Measurements from ENCODE around the gene PPM1F. TPM values are rescaled to one million over a fixed set of nuclear protein-coding genes. Genes with fewer than 3 reads are reported as not detected.

The PPM1F gene
- polyA plus RNA-seq, 1 donor from 2014 or later, result 28.3 TPM

DNA sequence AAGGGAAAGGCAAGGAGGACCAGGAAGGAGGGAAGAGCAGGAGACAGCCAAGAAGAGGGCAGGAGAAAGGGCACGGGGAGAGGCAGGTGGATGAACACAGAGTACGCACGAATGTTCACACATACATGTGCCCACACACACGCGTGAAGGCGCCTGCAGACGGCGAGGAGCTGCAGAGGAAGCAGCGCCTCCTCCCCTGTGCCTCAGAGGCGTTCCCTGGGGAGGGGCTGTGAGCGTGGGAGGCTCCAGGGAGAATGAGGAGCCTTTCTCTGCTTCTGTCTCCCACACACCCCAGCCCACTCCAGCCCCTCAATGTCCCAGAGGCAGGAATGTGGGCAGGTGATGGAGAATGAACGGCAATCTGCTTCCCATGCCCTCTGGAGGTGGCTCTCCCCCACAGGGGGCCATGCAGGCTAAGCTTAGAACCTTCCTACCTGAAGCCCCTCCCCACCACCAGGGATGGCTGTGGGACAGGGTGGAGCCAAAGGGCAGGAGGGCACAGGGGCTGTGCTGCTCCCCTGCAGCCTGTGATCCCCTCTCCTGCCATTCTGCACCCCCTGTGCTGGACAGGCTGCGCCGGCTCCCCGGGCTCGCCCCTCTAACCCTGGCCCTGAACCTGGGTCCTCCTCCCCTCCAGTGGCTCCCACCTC is 25.3 kb downstream of the PPM1F start:
- no peaks in the 10 kb centered on the region for H3K27me3 ChIP-seq (ENCODE audit: insufficient read depth, low read depth, low read length)
- no peak overlapping the region for H3K4me2 ChIP-seq (ENCODE audit: low read length)
- no peaks in the 10 kb centered on the region for H3K36me3 ChIP-seq (ENCODE audit: insufficient read depth, low read length)
- TF ChIP-seq POLR2AphosphoS5 (IDR thresholded peaks at IDR 0.05), result no peak
- TF ChIP-seq RAD21 (conservative IDR thresholded peaks at IDR 0.05), result no peak
- no peak for TF ChIP-seq SMC3 (conservative IDR thresholded peaks at IDR 0.05; ENCODE audit: poor library complexity)
- TF ChIP-seq EP300 (conservative IDR thresholded peaks at IDR 0.05; ENCODE audit: poor library complexity, severe bottlenecking), result no peak
- TF ChIP-seq, protein P1, sequence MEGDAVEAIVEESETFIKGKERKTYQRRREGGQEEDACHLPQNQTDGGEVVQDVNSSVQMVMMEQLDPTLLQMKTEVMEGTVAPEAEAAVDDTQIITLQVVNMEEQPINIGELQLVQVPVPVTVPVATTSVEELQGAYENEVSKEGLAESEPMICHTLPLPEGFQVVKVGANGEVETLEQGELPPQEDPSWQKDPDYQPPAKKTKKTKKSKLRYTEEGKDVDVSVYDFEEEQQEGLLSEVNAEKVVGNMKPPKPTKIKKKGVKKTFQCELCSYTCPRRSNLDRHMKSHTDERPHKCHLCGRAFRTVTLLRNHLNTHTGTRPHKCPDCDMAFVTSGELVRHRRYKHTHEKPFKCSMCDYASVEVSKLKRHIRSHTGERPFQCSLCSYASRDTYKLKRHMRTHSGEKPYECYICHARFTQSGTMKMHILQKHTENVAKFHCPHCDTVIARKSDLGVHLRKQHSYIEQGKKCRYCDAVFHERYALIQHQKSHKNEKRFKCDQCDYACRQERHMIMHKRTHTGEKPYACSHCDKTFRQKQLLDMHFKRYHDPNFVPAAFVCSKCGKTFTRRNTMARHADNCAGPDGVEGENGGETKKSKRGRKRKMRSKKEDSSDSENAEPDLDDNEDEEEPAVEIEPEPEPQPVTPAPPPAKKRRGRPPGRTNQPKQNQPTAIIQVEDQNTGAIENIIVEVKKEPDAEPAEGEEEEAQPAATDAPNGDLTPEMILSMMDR (IDR thresholded peaks at IDR 0.05; ENCODE audit: poor library complexity, severe bottlenecking), result no peak
- TF ChIP-seq TAF1 (IDR thresholded peaks at IDR 0.05; ENCODE audit: low read depth), result no peak
- no peak for TF ChIP-seq EZH2 (IDR thresholded peaks at IDR 0.05; ENCODE audit: borderline replicate concordance, insufficient read depth, low read length, poor library complexity, severe bottlenecking)
- TF ChIP-seq, protein P2, sequence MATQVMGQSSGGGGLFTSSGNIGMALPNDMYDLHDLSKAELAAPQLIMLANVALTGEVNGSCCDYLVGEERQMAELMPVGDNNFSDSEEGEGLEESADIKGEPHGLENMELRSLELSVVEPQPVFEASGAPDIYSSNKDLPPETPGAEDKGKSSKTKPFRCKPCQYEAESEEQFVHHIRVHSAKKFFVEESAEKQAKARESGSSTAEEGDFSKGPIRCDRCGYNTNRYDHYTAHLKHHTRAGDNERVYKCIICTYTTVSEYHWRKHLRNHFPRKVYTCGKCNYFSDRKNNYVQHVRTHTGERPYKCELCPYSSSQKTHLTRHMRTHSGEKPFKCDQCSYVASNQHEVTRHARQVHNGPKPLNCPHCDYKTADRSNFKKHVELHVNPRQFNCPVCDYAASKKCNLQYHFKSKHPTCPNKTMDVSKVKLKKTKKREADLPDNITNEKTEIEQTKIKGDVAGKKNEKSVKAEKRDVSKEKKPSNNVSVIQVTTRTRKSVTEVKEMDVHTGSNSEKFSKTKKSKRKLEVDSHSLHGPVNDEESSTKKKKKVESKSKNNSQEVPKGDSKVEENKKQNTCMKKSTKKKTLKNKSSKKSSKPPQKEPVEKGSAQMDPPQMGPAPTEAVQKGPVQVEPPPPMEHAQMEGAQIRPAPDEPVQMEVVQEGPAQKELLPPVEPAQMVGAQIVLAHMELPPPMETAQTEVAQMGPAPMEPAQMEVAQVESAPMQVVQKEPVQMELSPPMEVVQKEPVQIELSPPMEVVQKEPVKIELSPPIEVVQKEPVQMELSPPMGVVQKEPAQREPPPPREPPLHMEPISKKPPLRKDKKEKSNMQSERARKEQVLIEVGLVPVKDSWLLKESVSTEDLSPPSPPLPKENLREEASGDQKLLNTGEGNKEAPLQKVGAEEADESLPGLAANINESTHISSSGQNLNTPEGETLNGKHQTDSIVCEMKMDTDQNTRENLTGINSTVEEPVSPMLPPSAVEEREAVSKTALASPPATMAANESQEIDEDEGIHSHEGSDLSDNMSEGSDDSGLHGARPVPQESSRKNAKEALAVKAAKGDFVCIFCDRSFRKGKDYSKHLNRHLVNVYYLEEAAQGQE (IDR thresholded peaks at IDR 0.05; ENCODE audit: borderline replicate concordance), result no peak
- TF ChIP-seq MXI1 (conservative IDR thresholded peaks at IDR 0.05; ENCODE audit: poor library complexity, severe bottlenecking), result no peak
- no peaks in the 10 kb centered on the region for H3F3A ChIP-seq (ENCODE audit: insufficient read depth, low read length, poor library complexity, severe bottlenecking)
- H3K27ac ChIP-seq (ENCODE audit: low read length), result no peak overlapping the region
- no peaks in the 10 kb centered on the region for H3K9me2 ChIP-seq (ENCODE audit: insufficient read depth, low read length)
- H3K9me3 ChIP-seq (ENCODE audit: low read length), result no peaks in the 10 kb centered on the region
- no peak overlapping the region for H2AFZ ChIP-seq (ENCODE audit: low read depth, low read length)
- no peaks in the 10 kb centered on the region for H3K79me2 ChIP-seq (replicated peaks; ENCODE audit: insufficient read depth, low read length)
- no peak overlapping the region for H3K4me3 ChIP-seq (ENCODE audit: low read length)
- H4K20me1 ChIP-seq (ENCODE audit: insufficient read depth), result no peaks in the 10 kb centered on the region
- H3K9ac ChIP-seq (ENCODE audit: low read length), result no peak overlapping the region

DNA sequence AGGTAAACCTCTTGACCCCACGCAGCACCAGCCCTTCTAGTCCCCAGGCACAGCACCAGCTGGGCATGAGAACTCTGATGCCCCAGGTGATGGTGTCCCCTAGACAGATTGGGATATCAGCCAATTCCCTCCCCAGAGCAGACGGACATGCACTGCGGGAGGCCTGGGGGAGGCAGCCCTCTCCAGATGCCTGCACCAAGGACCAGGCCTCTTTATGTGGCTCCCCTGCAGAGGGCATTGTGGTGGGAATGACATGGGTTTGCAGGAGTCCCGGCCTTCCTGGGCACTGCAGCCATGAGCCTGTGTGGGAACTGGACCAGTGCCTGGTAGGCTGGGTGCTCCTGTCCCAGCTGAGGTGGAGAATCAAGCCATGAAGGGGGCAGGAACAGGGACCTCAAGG is 25.9 kb downstream of the PPM1F start:
- no peaks in the 10 kb centered on the region for H4K20me1 ChIP-seq (ENCODE audit: insufficient read depth)
- no peaks in the 10 kb centered on the region for H3K79me2 ChIP-seq (replicated peaks; ENCODE audit: insufficient read depth, low read length)
- H3K9me2 ChIP-seq (ENCODE audit: insufficient read depth, low read length), result no peaks in the 10 kb centered on the region
- H2AFZ ChIP-seq (ENCODE audit: low read depth, low read length), result no peak overlapping the region
- H3K4me2 ChIP-seq (ENCODE audit: low read length), result no peak overlapping the region
- TF ChIP-seq TAF1 (IDR thresholded peaks at IDR 0.05; ENCODE audit: low read depth), result no peak
- TF ChIP-seq, protein P1 (IDR thresholded peaks at IDR 0.05; ENCODE audit: poor library complexity, severe bottlenecking), result no peak
- TF ChIP-seq EZH2 (IDR thresholded peaks at IDR 0.05; ENCODE audit: borderline replicate concordance, insufficient read depth, low read length, poor library complexity, severe bottlenecking), result no peak
- no peak for TF ChIP-seq MXI1 (conservative IDR thresholded peaks at IDR 0.05; ENCODE audit: poor library complexity, severe bottlenecking)
- no peak for TF ChIP-seq SMC3 (conservative IDR thresholded peaks at IDR 0.05; ENCODE audit: poor library complexity)
- no peak for TF ChIP-seq EP300 (conservative IDR thresholded peaks at IDR 0.05; ENCODE audit: poor library complexity, severe bottlenecking)
- TF ChIP-seq RAD21 (conservative IDR thresholded peaks at IDR 0.05), result no peak
- TF ChIP-seq POLR2AphosphoS5 (IDR thresholded peaks at IDR 0.05), result no peak
- TF ChIP-seq, protein P2 (IDR thresholded peaks at IDR 0.05; ENCODE audit: borderline replicate concordance), result no peak
- no peak overlapping the region for H3K27ac ChIP-seq (ENCODE audit: low read length)
- no peaks in the 10 kb centered on the region for H3K27me3 ChIP-seq (ENCODE audit: insufficient read depth, low read depth, low read length)
- H3K4me3 ChIP-seq (ENCODE audit: low read length), result no peak overlapping the region
- H3K9me3 ChIP-seq (ENCODE audit: low read length), result no peaks in the 10 kb centered on the region
- no peaks in the 10 kb centered on the region for H3K36me3 ChIP-seq (ENCODE audit: insufficient read depth, low read length)
- no peaks in the 10 kb centered on the region for H3F3A ChIP-seq (ENCODE audit: insufficient read depth, low read length, poor library complexity, severe bottlenecking)
- no peak overlapping the region for H3K9ac ChIP-seq (ENCODE audit: low read length)

Measured in neural cell (in vitro differentiated cells).